ENCODE data around the gene ATP10D. TPM values are rescaled to one million over a fixed set of nuclear protein-coding genes. Genes with fewer than 3 reads are reported as not detected.

The ATP10D gene
- total RNA-seq, 1 experiment from 2014 or later, result 3.8 TPM

GRCh38 chr4:47500776-47501175 lies 15.7 kb downstream of the ATP10D start:
- no peak for TF ChIP-seq CTCF (conservative IDR thresholded peaks at IDR 0.05)
- H2BK20ac ChIP-seq (ENCODE audit: low read depth, low read length, poor library complexity, severe bottlenecking), result no peak overlapping the region
- H4K20me1 ChIP-seq (ENCODE audit: control insufficient read depth, insufficient read depth, insufficient read length), result no peaks in the 10 kb centered on the region

More at GRCh38 chr4:47500776-47501175, 15.7 kb downstream of the ATP10D start:
- Mint-ChIP-seq H3K27ac (no peak overlapping the region), H3K4me3 (no peak overlapping the region), H3K4me1 (no peaks in the 10 kb centered on the region), H3K27me3 (ENCODE audit: low read depth) (no peaks in the 10 kb centered on the region), H3K36me3 (ENCODE audit: insufficient read depth in 1 of 3, low read depth in 3 of 3) (no peaks in the 10 kb centered on the region; a peak in 1 of 7 replicates), H3K9me3 (no peaks in the 10 kb centered on the region)
- Histone ChIP-seq H3K4me2 (ENCODE audit: insufficient read depth, insufficient read length, low read length) (no peak overlapping the region), H3K27ac (ENCODE audit: insufficient read length, low read depth, low read length) (no peak overlapping the region), H4K5ac (ENCODE audit: insufficient read length, low read depth, low read length) (no peak overlapping the region), H3T11ph (ENCODE audit: low read length) (no peak overlapping the region), H2AFZ (ENCODE audit: low read length) (no peak overlapping the region), H3K9ac (ENCODE audit: extremely low read depth, insufficient read length, low read length) (no peak overlapping the region), H2BK15ac (ENCODE audit: low read depth, low read length) (no peak overlapping the region), H3K4me1 (ENCODE audit: insufficient read depth, low read length) (no peaks in the 10 kb centered on the region), H3K56ac (ENCODE audit: insufficient read length, low read depth, low read length) (no peak overlapping the region), H2BK5ac (ENCODE audit: insufficient read length, low read length) (no peak overlapping the region), H3K4ac (ENCODE audit: low read depth, low read length) (no peak overlapping the region), H3K9me3 (ENCODE audit: control insufficient read depth, low read depth, low read length) (no peaks in the 10 kb centered on the region), H2AK5ac (ENCODE audit: insufficient read length, low read length) (no peak overlapping the region), H3K18ac (ENCODE audit: insufficient read length, low read depth, low read length) (no peak overlapping the region), H2BK12ac (ENCODE audit: insufficient read length, low read depth, low read length) (no peak overlapping the region), H3K27me3 (ENCODE audit: insufficient read depth, low read length) (no peaks in the 10 kb centered on the region), H3K79me2 (ENCODE audit: insufficient read depth, low read length) (no peaks in the 10 kb centered on the region), H3K79me1 (ENCODE audit: insufficient read depth, low read depth, low read length, poor library complexity, severe bottlenecking) (no peaks in the 10 kb centered on the region), H2BK120ac (ENCODE audit: low read depth, low read length, poor library complexity, severe bottlenecking) (no peak overlapping the region), H3K23me2 (ENCODE audit: insufficient read length, low read depth, low read length, poor library complexity, severe bottlenecking) (no peaks in the 10 kb centered on the region), H3K14ac (ENCODE audit: insufficient read depth, low read length) (no peak overlapping the region), H4K8ac (replicated peaks; ENCODE audit: insufficient read length, low read depth, low read length) (no peak overlapping the region), H3K23ac (ENCODE audit: insufficient read length, low read depth, low read length) (no peak overlapping the region), H4K91ac (ENCODE audit: insufficient read length, low read depth, low read length) (no peak overlapping the region)
- no CpG with 5 or more reads among the region's 3 CpGs for WGBS (ENCODE audit: extremely low coverage, insufficient read length, low lambda C conversion rate)
- no peak for DNase-seq
